Measurements from ENCODE around the gene MGA.
A peak's percentile ranks its signal among the peaks of the same experiment; 100 is the strongest.

Gene MGA

DNA sequence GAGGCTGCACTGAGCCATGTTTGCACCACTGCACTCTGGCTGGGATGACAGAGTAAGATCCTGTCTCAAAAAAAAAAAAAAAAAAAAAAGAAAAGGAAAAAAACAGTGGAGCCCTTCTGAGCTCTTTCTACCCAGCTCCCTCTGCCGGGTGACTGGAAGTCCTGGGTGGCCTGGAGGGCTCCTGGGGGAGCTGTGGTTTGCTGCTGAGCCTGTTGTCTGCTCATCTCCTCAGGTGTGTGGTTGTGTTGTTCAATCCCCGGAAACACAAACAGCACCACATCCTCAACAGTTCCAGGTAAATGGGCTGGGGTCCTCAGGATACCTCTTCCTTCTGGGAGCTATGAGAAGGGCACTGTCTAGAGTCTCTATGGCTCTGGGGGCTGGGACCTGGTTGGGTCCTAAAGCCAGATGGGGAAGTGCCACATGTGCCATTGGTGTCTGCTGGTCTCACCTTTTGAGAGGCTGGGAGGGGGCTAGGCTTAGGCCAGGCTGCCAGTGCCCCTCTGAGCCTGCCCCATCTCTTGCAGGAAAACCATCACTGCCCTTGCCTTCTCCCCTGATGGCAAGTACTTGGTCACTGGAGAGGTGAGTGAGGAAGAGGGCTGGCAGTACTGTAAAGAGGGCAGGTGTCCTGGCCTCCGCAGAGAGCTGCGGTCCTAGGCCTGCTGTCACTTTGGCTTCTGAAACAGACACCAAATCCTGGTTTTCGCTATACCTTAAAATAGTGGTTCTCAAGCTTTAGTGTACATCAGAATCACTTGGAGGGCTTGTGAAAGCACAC, 150.6 kb downstream of the MGA start:
- no peak for DNase-seq

DNA sequence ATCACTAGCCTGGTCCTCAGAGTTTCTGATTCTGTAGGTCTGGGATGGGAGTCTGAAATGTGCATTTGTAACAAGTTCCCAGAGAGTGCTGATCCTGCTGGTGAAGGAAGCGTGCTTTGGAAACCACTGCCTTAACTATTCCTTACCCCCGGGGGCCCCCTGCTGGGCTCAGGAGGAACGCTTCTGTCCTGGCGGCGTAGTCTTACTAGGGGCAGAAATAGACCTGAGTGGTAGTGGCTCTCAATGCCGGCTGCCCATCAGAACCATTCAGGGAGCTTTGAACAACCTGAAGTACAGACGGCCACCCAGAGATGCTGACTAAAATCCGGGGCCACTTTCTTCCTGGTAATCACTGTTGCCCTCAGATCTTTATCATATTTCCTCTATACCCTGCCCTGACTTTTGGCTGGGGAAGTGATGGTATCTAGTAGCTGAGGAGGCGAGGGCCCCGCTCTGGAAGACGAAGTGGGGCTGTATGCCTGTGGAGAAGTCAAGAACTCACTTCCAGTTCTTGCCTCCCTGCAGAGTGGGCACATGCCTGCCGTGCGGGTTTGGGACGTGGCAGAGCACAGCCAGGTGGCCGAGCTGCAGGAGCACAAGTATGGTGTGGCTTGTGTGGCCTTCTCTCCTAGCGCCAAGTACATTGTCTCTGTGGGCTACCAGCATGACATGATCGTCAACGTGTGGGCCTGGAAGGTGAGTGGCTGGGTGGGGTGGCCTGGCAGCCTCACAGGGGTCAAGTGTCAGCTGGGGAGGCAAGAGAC, 151.4 kb downstream of the MGA start:
- peak; percentile 3 to 65 (median 48) for DNase-seq

DNA sequence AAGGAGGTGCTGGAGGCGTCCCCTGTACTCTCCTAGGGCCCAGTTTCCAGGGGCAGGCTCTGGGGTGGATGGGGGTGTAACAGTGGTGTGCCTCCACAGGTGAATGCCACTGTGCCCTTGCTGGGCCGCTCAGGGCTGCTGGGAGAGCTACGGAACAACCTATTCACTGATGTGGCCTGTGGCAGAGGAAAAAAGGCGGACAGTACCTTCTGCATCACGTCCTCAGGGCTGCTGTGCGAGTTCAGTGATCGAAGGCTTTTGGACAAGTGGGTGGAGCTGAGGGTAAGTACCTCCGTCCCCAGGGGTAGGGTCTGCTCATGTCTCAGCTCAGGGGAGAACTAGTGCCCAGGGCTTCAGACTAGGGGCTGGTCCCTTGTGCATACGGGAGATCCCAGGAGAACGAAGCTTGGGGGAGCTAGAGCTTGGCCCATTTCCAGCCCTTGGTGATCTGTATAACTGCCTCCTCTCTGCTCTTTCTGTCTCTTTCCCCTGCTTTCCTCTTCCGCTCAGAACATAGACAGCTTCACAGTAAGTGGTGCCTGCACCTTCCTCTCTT, 152.7 kb downstream of the MGA start:
- DNase-seq = no peak

DNA sequence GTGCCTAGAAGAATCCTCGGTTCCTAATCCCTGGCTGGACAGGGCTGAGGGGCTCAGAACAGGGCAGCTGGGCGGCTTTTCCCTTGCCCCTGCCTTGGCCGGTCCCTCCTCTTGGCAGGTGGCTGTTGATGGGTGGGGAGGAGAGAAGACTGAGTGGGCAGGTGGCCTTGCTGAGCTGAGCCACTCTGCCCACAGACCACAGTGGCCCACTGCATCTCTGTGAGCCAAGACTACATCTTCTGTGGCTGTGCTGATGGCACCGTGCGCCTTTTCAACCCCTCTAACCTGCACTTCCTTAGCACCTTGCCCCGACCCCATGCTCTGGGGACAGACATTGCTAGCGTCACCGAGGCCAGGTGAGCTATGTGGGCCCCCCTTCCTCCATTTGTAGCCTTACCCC, 153.2 kb downstream of the MGA start:
- DNase-seq = no peak

DNA sequence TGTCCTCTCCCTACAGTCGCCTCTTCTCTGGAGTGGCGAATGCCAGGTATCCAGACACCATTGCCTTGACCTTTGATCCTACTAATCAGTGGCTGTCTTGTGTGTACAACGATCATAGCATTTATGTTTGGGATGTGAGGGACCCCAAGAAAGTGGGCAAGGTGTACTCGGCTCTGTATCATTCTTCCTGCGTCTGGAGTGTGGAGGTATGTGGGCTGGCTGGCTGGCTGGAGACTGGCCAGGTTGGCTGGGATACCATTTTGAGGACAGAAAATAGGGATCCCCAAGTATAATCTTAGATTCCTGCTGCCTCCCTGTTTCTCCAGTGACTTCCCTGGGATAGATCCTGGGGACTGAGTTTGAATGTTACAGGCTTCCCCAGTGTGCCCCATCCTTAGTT, 154.3 kb downstream of the MGA start:
- DNase-seq = no peak

DNA sequence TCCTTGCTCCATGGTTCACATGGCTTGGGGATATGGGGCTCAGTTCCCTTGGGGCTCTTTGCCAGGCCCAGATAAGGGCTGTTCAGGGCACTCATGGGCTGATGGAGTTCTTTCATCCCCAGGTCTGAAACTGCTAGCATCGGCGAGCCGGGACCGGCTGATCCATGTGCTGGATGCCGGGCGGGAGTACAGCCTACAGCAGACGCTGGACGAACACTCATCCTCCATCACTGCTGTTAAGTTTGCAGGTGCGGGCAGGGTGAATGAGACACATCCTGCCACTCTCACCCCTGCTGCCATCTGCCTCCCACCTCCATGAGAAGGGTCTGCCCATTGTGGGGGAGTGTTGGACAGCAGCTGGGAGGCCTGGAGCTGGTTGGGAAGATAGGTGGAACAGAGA, 156.6 kb downstream of the MGA start:
- DNase-seq = no peak

DNA sequence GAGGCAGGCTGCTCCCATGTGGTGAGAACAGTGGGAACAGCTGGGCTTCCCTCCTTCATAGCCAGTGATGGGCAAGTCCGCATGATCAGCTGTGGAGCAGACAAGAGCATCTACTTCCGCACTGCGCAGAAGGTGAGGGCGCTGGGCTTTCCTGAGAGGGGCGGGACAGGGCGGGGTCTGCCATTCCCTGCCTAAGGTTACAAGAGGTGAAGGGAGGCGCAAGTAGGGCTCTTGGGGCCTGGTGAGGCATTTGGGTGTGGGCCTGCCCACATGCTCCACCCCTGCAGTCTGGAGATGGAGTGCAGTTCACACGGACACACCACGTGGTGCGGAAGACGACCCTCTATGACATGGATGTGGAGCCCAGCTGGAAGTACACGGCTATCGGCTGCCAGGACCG, 157.1 kb downstream of the MGA start:
- DNase-seq = no peak

DNA sequence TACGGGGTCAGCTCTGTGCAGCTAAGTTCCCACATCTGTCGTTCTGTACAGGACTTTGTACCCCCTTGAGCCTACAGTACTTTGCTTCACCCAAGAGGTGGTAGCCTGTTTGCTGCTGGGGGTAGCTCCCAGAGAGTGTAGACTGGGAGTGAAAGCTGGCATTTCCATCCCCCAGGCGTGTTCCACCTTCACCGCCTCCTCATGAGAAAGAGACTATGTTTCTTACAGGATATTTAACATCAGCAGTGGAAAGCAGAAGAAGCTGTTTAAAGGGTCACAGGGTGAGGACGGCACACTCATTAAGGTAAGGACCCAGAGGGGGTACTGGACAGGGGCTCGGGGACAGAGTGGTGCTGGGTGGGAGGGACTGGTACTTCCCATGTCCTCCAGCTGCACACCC, 157.6 kb downstream of the MGA start:
- DNase-seq = no peak

DNA sequence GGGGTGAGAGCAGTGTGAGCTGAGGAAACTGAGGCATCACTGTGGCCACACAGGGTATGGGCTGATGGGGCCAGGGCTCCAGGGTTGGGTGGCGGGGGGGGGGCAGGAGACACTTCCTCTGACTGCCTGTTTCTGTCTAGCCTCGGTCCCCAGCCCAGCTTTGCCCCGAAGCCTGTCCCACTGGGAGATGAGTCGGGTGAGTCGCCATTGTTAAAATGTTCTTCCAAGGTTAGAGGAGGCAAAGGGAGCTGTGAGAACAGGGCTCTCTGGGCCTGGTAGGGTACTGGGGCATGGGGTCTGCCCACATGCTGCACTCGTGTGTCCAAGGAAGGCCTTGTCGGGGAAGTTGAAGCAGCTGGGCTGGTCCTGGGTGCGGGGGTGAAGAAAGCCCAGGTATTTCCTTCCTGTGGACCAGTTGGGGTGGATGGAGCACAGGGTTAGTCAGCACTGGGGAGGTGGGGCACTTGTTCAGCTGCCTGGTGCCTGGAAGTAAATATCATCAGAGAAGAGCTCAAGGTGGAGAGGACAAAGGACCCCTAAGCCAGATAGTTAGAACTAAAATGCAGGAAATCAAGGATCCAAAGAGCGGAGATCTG, 159.3 kb downstream of the MGA start:
- DNase-seq = no peak

DNA sequence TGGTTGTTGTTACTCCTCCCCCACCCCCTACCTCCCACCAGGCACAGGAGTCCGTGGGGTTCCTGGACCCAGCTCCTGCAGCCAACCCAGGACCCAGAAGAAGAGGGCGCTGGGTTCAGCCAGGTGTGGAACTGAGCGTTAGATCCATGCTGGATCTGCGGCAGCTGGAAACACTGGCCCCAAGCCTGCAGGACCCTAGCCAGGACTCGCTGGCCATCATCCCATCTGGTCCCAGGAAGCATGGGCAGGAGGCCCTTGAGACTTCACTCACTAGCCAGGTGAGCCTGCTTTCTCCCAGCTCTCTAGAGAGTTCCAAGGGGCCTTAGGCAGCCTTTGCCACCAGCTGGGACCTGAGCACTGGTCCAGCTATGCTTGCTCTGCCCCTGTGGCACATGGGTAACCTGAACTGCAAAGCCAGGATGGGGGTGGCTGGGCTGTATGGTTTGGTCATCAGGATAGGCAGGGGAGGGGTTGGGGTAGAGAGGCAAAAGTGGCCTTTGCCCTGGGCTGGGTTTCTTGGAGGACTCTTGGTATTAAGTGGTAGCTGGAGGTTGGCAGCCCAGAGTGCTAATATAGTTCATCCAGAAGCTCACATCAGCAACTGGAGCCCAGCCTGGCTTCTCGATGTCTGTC, 160.7 kb downstream of the MGA start:
- DNase-seq = no peak

DNA sequence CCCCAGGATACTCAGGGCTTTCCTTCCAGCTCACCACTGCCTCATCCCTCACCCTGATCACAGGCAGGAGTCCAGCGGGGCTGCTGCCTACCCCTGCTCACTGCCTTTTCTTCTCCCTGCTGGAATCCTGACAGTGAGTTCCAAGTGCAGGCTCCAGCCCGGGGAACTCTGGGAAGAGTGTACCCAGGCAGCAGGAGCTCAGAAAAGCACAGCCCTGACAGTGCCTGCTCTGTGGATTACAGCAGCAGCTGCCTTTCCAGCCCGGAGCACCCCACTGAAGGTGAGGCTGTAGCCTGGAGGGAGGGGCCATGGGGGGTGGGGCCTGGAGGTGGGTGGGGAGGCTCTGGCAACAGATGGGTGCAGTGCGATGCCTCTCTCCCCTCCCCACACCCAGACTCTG, 161.6 kb downstream of the MGA start:
- no peak for DNase-seq

DNA sequence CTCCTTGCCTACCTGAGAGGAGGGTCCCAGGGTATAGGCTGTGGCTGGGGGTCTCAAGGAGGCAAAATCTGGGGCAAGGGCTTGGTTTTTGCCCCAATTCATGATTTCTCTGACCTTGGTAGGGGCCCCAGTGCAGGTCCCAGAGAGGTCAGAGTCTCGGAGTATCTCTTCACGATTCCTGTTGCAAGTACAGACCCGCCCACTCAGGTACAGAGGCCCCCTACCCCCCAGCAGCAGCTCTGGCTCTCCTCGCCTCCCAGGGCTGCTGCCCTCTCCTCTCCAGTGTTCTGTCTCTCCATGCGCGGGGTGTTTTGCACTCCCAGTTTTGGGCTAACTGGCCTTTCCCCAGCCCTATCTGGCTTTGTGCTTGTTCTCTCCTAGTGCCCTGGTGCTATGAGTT, 162.3 kb downstream of the MGA start:
- DNase-seq = no peak

Measured in NCI-H1417 (cell line).